ENCODE data around the gene PEDS1.

GRCh38 chr20:50111829-50112495, 41.6 kb downstream of the PEDS1 start:
- TF ChIP-seq CTCF (IDR thresholded peaks at IDR 0.05) = no peak
- no peak for TF ChIP-seq POLR2A (IDR thresholded peaks at IDR 0.05)
